ENCODE data around the gene F12.

Gene F12

GRCh38 chr5:177410575-177410974 lies 1.2 kb upstream of the F12 start:
- DNase-seq, result no peak

DNA sequence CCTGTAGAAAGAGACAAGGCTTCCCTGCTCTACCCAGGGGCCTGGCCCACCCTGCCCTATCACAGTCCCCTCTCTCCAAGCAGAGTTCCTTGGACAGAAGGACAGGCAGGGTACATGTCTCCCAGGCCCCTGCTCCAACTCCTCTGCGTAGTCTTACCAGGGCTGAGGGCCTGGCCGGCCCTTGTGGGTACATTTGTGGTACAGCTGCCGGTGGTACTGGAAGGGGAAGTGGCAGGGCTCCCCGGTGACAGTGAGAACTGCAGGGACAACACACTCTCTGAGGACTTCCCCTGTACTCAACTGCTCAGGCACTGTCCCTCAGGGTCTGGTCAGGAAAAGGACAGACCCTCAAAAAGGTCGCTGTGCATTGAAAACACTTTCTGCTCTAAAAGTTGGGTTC lies 3.6 kb downstream of the F12 start:
- no peak for DNase-seq

DNA sequence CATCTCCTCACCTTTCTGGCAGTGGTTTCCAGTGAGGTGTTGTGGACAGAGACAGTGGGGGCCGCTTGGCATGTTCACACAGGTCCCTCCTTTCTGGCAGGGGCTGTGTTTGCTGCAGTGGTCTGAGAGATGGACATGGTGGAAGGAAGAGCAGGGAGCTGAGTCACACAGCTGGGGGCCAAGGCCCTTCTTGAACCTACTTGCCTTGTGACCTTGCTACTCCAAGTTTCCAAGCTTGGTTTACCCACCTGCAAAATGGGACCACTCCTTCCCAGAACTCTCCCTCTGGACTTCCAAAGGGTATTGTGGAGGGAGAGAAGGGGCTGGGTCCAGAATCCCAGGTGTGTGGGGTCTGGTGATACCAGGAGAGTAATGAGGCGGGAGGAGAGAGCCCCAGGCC lies 4.1 kb downstream of the F12 start:
- DNase-seq, result no peak

GRCh38 chr5:177404641-177405179 lies 4.7 kb downstream of the F12 start:
- DNase-seq, result peak; percentile 30 to 68

GRCh38 chr5:177403792-177404640 lies 5.3 kb downstream of the F12 start:
- peak; percentile 45 to 79 for DNase-seq

DNA sequence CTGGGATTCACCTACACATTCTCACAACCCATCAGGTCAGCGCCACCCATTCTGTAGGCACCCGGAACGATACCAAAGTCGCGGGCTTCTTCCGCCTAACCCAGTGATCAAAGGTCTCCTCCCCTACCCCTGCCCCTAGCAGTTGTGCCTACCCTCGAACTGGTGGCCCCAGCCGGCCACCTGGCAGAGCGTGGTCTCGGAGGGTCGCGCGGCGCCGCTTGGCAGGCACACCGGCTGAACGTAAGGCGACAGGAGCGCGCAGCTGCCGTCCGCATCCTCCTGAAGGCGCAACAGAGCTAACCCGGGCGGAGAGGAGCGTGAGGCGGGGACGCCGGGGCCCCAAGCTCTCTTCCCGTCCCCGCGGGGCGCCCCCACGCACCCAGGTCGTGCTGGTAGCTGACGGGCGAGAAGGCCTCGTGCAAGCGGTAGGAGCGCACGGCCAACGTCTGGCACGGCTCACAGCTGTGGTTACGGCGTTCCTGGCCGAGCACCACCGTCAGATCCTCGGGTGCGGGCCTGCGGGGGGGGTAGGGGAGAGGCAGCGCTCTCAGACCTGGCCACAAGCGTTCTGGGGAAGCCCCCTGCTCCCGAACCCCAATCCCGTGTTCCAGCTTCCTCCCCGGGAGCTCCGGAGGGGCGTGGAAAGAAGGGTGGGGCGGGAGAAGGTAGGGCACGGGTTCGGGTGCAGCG lies 6.1 kb downstream of the F12 start:
- peak; percentile 25 to 38 for DNase-seq

- peak; percentile 54 to 77 for DNase-seq
Measured at GRCh38 chr5:177402271-177403043, 6.9 kb downstream of the F12 start.

DNA sequence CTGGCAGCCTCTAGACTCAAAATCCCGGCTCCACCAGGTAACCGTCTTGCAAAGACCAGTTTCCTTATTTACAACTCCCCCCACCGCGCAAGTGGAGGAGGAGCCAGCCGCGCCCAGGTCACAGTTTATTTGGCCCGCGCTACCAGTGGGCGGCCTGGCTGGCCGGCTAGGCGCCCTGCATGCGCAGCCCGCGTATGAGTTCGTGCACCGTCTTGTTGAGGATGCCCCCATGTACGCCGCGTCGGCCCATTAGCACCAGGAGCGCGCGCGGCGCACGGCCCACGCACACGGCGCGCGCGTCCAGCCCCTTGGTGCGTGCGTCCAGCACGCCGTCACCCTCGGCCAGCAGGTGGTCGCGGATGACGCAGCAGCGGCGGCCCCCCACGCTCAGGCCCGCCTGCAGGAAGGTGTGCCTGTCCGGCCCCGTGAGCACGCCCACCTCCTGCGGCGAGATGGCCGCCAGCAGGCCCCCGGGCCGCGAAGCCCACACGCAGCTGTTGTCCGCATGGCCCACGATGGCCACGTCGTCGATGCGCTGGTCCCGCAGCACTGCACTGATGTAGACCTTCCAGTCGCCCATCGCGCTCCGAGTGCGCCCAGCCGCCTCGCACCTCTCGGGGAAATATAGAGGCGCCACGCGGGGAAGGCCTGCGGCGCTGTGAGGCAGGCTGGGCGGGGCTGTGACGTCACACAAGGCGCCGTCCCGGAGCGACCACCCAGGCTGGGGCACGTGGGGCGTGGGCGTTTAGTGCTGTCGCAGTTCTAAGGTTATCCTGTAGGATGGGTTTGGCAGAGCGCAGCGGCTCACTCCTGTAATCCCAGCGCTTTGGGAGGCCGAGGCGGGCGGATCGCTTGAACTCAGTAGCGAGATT lies 9.1 kb downstream of the F12 start, which contains the start of gene PFN3:
Gene PFN3, minus strand, starts transcription at position 665 of the 872 bp plus-strand sequence. Its CDS starts 85 bp downstream, at position 580.
- DNase-seq, result no peak

DNA sequence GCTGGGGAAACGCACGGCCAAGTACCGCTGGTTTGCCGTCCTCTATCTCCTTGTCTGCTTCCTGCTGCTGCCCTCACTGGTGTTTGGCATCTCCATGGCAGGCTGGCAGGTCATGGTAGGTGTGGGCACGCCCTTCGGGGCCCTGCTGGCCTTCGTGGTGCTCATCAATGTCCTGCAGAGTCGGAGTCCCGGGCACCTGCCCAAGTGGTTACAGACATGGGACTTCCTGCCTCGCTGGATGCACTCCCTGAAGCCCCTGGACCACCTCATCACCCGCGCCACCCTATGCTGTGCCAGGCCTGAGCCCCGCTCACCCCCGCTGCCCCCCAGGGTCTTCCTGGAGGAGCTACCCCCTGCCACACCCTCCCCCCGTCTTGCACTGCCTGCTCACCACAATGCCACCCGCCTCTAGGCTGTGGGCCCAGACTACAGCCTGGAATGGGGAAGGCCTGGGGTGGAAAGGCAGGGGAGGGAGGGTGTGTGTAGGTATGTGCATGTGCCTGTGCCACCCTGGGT lies 11.4 kb downstream of the F12 start:
- no peak for DNase-seq

DNA sequence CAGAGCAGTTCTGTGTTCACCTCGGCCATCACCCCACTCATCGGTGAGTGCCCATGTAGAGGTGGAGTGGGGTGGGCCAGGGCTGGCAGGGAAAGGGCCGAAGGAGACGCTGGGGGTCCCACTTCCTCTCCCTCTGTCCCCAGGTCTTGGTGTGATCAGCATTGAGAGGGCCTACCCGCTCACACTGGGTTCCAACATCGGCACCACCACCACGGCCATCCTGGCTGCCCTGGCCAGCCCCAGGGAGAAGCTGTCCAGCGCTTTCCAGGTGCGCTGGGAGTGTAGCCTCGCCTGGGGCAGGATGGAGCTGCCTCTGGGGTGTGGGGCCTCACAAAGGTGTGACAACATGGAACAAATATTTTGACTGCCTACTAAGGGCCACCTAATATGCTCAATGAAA lies 12.6 kb downstream of the F12 start:
- no peak for DNase-seq

- DNase-seq, result no peak
Measured at GRCh38 chr5:177396078-177396477, 13.3 kb downstream of the F12 start.

DNA sequence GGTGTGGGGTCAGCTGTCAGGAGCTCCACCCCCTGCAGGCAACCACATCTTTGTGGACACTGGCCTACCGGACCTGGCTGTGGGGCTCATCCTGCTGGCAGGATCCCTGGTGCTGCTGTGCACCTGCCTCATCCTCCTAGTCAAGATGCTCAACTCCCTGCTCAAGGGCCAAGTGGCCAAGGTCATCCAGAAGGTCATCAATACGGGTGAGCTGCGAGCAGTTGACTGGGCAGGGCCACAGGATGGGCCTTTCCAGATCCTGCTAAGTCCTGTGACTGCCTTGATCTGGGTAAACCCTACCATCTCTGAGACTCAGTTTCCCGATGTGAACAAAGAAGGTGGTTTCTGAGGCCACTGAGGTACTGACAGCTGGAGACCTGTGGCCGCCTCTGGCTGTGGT lies 15.4 kb downstream of the F12 start:
- no peak for DNase-seq

GRCh38 chr5:177393206-177393765 lies 16.1 kb downstream of the F12 start:
- DNase-seq, result no peak

DNA sequence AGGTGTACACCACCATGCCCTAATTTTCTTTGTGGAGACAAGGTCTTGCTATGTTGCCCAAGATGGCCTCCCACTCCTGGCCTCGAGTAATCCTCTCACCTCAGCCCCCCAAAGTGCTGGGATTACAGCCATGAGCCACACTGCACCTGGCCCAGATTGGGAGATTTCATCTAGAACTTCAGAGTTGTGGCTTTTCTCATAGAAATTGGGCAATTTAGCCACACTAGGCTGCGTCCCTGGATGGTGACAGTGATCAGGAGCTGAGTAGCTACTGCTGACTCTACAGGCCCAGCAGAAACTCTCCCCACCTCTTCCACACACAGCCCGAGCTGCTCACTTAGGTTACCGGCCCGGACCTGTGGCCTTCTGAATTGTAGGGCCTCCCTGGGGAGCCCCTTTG lies 16.6 kb downstream of the F12 start:
- no peak for DNase-seq

DNA sequence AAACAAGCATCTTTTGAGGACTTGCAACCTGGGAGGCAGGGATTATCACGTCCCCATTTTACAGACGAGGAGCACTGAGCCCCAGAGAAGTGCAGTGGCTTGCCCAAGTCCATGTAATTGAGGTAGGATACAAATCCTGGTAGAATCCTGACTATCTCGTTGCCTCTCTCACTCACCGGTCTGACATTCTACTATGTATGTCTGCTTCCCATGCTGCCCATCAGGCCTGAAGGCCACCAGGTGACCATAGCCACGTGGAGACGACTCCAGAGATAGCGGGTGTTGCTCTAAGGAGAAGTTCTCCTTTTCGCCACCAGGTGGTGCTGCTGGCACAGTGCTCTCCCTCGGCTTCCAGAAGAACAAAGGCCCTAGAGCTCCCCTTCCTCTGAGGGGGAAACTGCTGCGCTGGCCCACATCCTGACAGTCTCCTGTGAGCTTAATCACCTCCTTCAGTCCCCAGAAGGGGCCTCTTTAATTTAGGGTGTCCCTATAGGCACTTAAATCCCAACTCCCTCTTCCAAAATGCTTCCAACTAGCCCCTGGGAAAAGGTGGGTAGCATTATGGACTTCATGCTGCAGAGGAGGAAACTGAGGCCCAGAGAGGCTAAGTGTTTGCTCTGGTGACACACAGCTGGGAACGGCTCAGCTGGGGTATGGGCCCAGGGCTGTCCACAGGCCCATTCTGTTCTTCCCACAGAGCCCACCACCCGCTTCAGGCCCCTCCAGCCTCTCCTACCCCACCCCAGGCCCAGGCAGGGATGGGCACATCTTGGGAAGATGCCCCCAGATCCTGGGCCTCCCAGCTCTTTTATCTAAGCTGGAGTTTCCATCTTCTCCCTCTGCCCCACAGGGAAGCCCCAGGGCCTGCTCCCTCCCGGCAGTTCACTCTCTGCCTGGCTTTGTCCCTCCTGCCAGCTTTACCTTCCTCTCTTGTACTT lies 18.7 kb downstream of the F12 start:
- peak; percentile 77 to 81 for DNase-seq

DNA sequence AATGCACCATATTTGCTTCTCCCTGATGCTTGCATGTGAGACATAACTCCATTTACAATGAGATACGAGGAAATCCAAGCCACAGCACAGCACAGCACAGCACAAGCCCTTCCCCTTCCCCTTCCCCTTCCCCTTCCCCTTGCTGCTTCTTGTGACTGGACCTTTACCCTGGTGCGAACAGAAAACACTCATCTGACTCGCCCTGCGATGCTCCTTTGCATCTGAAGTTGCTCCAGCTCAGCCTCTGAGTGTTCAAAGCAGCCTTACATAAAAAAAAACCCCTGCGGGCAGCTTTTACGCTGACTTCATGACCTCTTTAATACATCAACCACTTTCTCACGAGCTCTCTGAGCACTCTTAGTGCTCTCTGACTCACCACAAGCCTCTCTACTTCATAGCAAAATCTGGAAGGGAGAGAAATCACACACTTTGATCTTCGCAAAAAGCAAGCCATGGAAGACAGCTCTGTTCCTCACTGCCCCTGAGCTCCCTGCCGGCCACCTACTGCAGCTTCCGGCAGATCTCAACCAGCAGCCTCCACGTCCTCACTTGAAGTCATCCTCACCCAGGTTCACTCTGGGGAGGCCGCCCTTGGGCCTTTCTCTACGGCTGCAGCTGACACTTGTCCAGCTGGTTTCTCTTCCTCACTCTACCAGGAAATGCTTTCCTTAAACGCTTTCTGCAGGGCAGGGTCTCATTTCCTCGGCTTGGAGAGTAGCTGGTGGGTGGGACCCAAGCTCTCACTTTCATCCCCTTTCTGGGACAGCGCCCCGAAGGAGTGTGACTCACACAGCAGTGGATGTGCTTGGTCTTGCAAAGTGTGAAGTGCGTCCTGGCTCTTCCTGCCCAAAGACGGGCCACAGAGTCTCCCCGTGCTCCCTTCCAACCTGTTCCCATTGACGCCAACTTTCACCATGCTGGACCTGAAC lies 19.9 kb downstream of the F12 start:
- no peak for DNase-seq

GRCh38 chr5:177388521-177389052 lies 20.8 kb downstream of the F12 start:
- DNase-seq, result no peak

GRCh38 chr5:177387405-177387804 lies 22.0 kb downstream of the F12 start:
- DNase-seq, result no peak

DNA sequence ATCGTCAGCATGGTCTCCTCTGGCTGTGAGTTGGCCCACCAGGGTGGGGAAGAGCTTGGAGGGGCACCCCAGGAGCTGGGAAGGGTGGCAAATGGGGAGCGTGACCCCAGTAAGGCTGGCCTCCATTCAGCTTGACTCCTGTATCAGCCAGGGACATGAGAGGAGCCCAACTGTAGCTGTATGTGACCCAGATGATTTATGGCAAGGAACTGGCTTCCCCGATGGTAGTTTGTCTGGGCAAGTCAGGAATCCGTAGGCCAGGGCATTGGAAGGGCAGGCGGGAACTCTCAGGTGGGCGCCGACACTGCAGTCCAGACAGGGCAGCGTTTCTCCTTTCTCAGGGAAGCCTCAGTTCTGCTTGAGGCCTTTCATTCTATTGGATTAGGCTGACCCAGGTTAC lies 22.8 kb downstream of the F12 start:
- no peak for DNase-seq
